HG02588 (cell line): Measurements from ENCODE around the gene USP17L22.
"Not testable (repeated sequence)": the region's sequence is repeated elsewhere in the genome, so short reads cannot be mapped to it uniquely, and the experiment has no call there.

Experiments used
- ATAC-seq: cut with Tn5 transposase; IDR thresholded peaks from one replicate; pipeline ENCODE4 v1.9.1; 2021; ENCODE audit warnings: mild to moderate bottlenecking, moderate library complexity; ENCODE audit not compliant: unreplicated experiment

The USP17L22 gene, protein sequence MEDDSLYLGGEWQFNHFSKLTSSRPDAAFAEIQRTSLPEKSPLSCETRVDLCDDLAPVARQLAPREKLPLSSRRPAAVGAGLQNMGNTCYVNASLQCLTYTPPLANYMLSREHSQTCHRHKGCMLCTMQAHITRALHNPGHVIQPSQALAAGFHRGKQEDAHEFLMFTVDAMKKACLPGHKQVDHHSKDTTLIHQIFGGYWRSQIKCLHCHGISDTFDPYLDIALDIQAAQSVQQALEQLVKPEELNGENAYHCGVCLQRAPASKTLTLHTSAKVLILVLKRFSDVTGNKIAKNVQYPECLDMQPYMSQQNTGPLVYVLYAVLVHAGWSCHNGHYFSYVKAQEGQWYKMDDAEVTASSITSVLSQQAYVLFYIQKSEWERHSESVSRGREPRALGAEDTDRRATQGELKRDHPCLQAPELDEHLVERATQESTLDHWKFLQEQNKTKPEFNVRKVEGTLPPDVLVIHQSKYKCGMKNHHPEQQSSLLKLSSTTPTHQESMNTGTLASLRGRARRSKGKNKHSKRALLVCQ

DNA sequence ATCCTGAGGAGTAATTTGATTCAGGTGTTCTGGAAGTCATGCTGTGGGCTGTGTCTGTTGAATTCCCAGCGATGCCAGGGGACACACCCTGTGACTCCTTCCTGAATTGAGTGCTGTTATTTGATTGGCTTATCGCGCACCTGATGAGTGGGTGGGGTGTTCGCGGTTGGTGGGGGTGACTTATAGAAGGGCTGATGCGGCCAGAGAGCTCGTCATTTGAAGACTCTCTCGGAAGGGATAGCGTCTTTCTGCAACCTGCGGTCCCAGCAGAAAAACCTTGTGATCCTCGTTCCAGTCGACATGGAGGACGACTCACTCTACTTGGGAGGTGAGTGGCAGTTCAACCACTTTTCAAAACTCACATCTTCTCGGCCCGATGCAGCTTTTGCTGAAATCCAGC, at the start of gene USP17L22:
Gene USP17L22, plus strand, starts transcription at position 301 of the 400 bp plus-strand sequence. Its CDS starts 0 bp downstream, at position 301.
- not testable (repeated sequence) for ATAC-seq

GRCh38 chr4:9219852-9220251, 47.6 kb upstream of the USP17L22 start, which contains the start of gene USP17L12:
Gene USP17L12 (plus strand): TSS chr4:9220152. CDS start chr4:9220152, 0 bp downstream.
- ATAC-seq = not testable (repeated sequence)

- ATAC-seq = not testable (repeated sequence)
Observed at GRCh38 chr4:9224596-9224995, 42.8 kb upstream of the USP17L22 start, which contains the start of gene USP17L13. Gene USP17L13 (plus strand): TSS chr4:9224896. CDS start chr4:9224896, 0 bp downstream.

DNA sequence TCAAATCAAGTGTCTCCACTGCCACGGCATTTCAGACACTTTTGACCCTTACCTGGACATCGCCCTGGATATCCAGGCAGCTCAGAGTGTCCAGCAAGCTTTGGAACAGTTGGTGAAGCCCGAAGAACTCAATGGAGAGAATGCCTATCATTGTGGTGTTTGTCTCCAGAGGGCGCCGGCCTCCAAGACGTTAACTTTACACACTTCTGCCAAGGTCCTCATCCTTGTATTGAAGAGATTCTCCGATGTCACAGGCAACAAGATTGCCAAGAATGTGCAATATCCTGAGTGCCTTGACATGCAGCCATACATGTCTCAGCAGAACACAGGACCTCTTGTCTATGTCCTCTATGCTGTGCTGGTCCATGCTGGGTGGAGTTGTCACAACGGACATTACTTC, 37.2 kb upstream of the USP17L22 start:
- ATAC-seq = not testable (repeated sequence)

GRCh38 chr4:9234085-9234484, 33.3 kb upstream of the USP17L22 start, which contains the start of gene USP17L15:
Gene USP17L15 (plus strand): TSS chr4:9234385. CDS start chr4:9234385, 0 bp downstream.
- not testable (repeated sequence) for ATAC-seq

GRCh38 chr4:9238461-9238860, 29.0 kb upstream of the USP17L22 start:
- ATAC-seq = not testable (repeated sequence)

- not testable (repeated sequence) for ATAC-seq
Observed at GRCh38 chr4:9243579-9243978, 23.8 kb upstream of the USP17L22 start, which contains the start of gene USP17L17. Gene USP17L17 (plus strand): TSS chr4:9243879. CDS start chr4:9243879, 0 bp downstream.

DNA sequence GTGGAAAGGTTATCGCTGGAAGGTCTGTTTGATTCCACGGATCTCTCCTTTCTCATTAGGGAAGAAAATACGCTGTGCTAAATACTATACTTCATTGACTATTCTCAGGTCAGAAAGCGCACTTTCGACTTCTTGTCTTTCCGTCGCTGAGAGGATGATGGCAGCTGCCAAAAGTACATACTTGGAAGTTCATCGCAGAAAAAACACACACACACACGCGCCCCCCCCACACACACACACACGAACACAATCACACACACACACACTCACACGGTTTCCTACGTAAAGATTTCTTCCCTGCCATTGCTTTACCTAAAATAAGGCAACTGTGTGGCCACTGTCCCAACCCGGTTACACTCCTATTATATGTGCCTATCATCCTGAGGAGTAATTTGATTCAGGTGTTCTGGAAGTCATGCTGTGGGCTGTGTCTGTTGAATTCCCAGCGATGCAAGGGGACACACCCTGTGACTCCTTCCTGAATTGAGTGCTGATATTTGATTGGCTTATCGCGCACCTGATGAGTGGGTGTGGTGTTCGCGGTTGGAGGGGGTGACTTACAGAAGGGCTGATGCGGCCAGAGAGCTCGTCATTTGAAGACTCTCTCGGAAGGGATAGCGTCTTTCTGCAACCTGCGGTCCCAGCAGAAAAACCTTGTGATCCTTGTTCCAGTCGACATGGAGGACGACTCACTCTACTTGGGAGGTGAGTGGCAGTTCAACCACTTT, 19.3 kb upstream of the USP17L22 start, which contains the start of gene USP17L18:
Gene USP17L18, plus strand, starts transcription at position 678 of the 728 bp plus-strand sequence. Its CDS starts 0 bp downstream, at position 678.
- ATAC-seq = not testable (repeated sequence)

- not testable (repeated sequence) for ATAC-seq
Observed at GRCh38 chr4:9253078-9253477, 14.3 kb upstream of the USP17L22 start, which contains the start of gene USP17L19. Gene USP17L19 (plus strand): TSS chr4:9253378. CDS start chr4:9253378, 0 bp downstream.

DNA sequence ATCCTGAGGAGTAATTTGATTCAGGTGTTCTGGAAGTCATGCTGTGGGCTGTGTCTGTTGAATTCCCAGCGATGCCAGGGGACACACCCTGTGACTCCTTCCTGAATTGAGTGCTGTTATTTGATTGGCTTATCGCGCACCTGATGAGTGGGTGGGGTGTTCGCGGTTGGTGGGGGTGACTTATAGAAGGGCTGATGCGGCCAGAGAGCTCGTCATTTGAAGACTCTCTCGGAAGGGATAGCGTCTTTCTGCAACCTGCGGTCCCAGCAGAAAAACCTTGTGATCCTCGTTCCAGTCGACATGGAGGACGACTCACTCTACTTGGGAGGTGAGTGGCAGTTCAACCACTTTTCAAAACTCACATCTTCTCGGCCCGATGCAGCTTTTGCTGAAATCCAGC, 9.6 kb upstream of the USP17L22 start, which contains the start of gene USP17L20:
Gene USP17L20, plus strand, starts transcription at position 301 of the 400 bp plus-strand sequence. Its CDS starts 0 bp downstream, at position 301.
- not testable (repeated sequence) for ATAC-seq

DNA sequence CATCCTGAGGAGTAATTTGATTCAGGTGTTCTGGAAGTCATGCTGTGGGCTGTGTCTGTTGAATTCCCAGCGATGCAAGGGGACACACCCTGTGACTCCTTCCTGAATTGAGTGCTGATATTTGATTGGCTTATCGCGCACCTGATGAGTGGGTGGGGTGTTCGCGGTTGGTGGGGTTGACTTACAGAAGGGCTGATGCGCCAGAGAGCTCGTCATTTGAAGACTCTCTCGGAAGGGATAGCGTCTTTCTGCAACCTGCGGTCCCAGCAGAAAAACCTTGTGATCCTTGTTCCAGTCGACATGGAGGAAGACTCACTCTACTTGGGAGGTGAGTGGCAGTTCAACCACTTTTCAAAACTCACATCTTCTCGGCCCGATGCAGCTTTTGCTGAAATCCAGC, 4.8 kb upstream of the USP17L22 start, which contains the start of gene USP17L21:
Gene USP17L21, plus strand, starts transcription at position 301 of the 400 bp plus-strand sequence. Its CDS starts 0 bp downstream, at position 301.
- not testable (repeated sequence) for ATAC-seq

GRCh38 chr4:9271719-9272118, 4.3 kb downstream of the USP17L22 start:
- not testable (repeated sequence) for ATAC-seq
